Panc1 (cell line): Measurements from ENCODE around the gene GTF2H4. TPM values are rescaled to one million over a fixed set of nuclear protein-coding genes. Genes with fewer than 3 reads are reported as not detected.
"Not testable (repeated sequence)": the region's sequence is repeated elsewhere in the genome, so short reads cannot be mapped to it uniquely, and the experiment has no call there.

ENCODE experiments used
- ATAC-seq: fragments of 200-7000 bp; cut with Tn5 transposase; 2 replicates; pipeline ENCODE4 v1.9.1; 2020; ENCODE audit warnings: mild to moderate bottlenecking, moderate library complexity
- BruUV-seq: library from RNA; stranded (reverse); fragments of 400-500 nt; replicated peaks from 2 replicates; lab custom pipeline; 2021; lab: Mats Ljungman, UMichigan
- CTCF ChIA-PET: fragments of 300-600 bp; sonication (Branson Sonifier 250); formaldehyde crosslinking; loops from one replicate; lab custom pipeline; 2022; ENCODE audit warnings: antibody characterized with exemption; lab: Charles Lee
- POLR2A ChIA-PET: fragments of 300-600 bp; sonication (Branson Sonifier 250); formaldehyde crosslinking; loops from one replicate; lab custom pipeline; 2022; ENCODE audit warnings: antibody characterized with exemption; lab: Charles Lee
- DNase-seq: peaks from one replicate; pipeline ENCODE4 v3.0.0-alpha.2; 2010; ENCODE audit warnings: low read depth, low spot score
- H3K27ac ChIP-seq: 2 replicates; pipeline ENCODE4 v1.5.1; 2011; ENCODE audit warnings: mild to moderate bottlenecking, low read length, inconsistent platforms
- H3K27me3 ChIP-seq: fragments of 200-500 bp; sonication (Bioruptor generic); 2 replicates; pipeline ENCODE4 v1.6.0; 2014; ENCODE audit warnings: low read length, inconsistent platforms; ENCODE audit not compliant: control insufficient read depth, insufficient read depth
- H3K36me3 ChIP-seq: fragments of 200-500 bp; sonication (Bioruptor generic); 2 replicates; pipeline ENCODE4 v1.5.1; 2014; ENCODE audit warnings: inconsistent platforms, mild to moderate bottlenecking, low read length, moderate library complexity; ENCODE audit not compliant: control insufficient read depth, insufficient read depth
- H3K4me1 ChIP-seq: 2 replicates; pipeline ENCODE4 v1.5.1; 2011; ENCODE audit warnings: inconsistent platforms, mild to moderate bottlenecking, low read length, moderate library complexity; ENCODE audit not compliant: control insufficient read depth, insufficient read depth
- H3K4me3 ChIP-seq, 2 experiments: 2 replicates each; pipeline ENCODE4 v1.5.1; 2011 to 2012; ENCODE audit warnings: low read depth in 2 of 2, low read length in 2 of 2, mild to moderate bottlenecking in 2 of 2, inconsistent platforms in 1 of 2, moderate library complexity in 1 of 2
- H3K9me3 ChIP-seq: fragments of 200-500 bp; sonication (Bioruptor generic); 2 replicates; pipeline ENCODE4 v1.5.1; 2014; ENCODE audit warnings: low read depth, mild to moderate bottlenecking, inconsistent platforms, low read length, moderate library complexity; ENCODE audit not compliant: control insufficient read depth, insufficient read depth
- POLR2AphosphoS5 ChIP-seq: IDR thresholded peaks from 2 replicates; pipeline ENCODE4 v1.6.1; 2012; ENCODE audit warnings: mild to moderate bottlenecking, low read depth, low read length, moderate library complexity
- SIN3A ChIP-seq: IDR thresholded peaks from 2 replicates; pipeline ENCODE4 v1.6.1; 2012; ENCODE audit warnings: low read depth, mild to moderate bottlenecking, low read length, moderate library complexity, borderline replicate concordance; ENCODE audit not compliant: insufficient read depth
- TCF7L2 ChIP-seq: IDR thresholded peaks from 2 replicates; pipeline ENCODE4 v1.6.1; 2011; ENCODE audit warnings: mild to moderate bottlenecking, low read depth, low read length, inconsistent platforms
- in situ Hi-C: cut with HindIII; loops from 2 replicates; pipeline ENCODE4 v1.10.0; 2016; ENCODE audit warnings: low sequenced_read_pairs, low pct_unique_long_range_greater_than_20kb
- intact Hi-C: fragments of 100-400 bp; cut with micrococcal nuclease; formaldehyde crosslinking; loops from one replicate; pipeline ENCODE4 v1.10.0; 2022; ENCODE audit not compliant: unreplicated experiment
- total RNA-seq: library from RNA; stranded (reverse); gene quantifications from one replicate; pipeline ENCODE4 v1.2.1, GENCODE V29; 2021; ENCODE audit not compliant: unreplicated experiment
- TF ChIP-seq, protein P1 (sequence below): fragments of 450-650 bp; IDR thresholded peaks from 2 replicates; pipeline ENCODE4 v1.5.1; 2017; ENCODE audit warnings: mild to moderate bottlenecking
- TF ChIP-seq, protein P2 (sequence below), 2 experiments: IDR thresholded peaks; 2 replicates each; pipeline ENCODE4 v1.6.1; 2011 to 2012; ENCODE audit warnings: low read depth in 2 of 2, control low read depth in 1 of 2, low read length in 1 of 2, mild to moderate bottlenecking in 1 of 2, moderate library complexity in 1 of 2; ENCODE audit not compliant: insufficient read depth in 1 of 2

GTF2H4 gene
- total RNA-seq, 1 experiment from 2014 or later = 27.5 TPM

DNA sequence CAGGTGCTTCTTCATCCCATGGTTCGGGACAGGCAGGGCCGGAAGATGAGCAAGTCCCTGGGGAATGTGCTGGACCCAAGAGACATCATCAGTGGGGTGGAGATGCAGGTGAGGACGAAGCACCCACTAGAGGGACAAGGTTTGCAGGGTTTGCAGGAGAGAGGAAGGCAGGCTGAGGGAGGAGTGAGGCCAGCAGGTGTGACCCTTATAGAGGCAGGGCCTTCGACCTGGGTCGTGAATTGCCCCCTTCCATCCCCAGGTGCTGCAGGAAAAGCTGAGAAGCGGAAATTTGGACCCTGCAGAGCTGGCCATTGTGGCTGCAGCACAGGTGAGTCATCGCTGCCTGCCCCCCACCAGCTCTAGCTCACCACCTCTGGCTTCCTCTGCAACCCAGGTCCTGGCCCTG, 14.4 kb downstream of the GTF2H4 start:
- in situ Hi-C loops = no loop called here
- TF ChIP-seq, protein P1, sequence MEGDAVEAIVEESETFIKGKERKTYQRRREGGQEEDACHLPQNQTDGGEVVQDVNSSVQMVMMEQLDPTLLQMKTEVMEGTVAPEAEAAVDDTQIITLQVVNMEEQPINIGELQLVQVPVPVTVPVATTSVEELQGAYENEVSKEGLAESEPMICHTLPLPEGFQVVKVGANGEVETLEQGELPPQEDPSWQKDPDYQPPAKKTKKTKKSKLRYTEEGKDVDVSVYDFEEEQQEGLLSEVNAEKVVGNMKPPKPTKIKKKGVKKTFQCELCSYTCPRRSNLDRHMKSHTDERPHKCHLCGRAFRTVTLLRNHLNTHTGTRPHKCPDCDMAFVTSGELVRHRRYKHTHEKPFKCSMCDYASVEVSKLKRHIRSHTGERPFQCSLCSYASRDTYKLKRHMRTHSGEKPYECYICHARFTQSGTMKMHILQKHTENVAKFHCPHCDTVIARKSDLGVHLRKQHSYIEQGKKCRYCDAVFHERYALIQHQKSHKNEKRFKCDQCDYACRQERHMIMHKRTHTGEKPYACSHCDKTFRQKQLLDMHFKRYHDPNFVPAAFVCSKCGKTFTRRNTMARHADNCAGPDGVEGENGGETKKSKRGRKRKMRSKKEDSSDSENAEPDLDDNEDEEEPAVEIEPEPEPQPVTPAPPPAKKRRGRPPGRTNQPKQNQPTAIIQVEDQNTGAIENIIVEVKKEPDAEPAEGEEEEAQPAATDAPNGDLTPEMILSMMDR = no peak
- TF ChIP-seq, protein P2, sequence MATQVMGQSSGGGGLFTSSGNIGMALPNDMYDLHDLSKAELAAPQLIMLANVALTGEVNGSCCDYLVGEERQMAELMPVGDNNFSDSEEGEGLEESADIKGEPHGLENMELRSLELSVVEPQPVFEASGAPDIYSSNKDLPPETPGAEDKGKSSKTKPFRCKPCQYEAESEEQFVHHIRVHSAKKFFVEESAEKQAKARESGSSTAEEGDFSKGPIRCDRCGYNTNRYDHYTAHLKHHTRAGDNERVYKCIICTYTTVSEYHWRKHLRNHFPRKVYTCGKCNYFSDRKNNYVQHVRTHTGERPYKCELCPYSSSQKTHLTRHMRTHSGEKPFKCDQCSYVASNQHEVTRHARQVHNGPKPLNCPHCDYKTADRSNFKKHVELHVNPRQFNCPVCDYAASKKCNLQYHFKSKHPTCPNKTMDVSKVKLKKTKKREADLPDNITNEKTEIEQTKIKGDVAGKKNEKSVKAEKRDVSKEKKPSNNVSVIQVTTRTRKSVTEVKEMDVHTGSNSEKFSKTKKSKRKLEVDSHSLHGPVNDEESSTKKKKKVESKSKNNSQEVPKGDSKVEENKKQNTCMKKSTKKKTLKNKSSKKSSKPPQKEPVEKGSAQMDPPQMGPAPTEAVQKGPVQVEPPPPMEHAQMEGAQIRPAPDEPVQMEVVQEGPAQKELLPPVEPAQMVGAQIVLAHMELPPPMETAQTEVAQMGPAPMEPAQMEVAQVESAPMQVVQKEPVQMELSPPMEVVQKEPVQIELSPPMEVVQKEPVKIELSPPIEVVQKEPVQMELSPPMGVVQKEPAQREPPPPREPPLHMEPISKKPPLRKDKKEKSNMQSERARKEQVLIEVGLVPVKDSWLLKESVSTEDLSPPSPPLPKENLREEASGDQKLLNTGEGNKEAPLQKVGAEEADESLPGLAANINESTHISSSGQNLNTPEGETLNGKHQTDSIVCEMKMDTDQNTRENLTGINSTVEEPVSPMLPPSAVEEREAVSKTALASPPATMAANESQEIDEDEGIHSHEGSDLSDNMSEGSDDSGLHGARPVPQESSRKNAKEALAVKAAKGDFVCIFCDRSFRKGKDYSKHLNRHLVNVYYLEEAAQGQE (IDR thresholded peaks at IDR 0.05; ENCODE audit: insufficient read depth in 1 of 2, low read depth in 2 of 2, low read length in 1 of 2) = no peak
- no peak for TF ChIP-seq POLR2AphosphoS5
- TF ChIP-seq TCF7L2 = no peak
- no peak for TF ChIP-seq SIN3A
- H3K9me3 ChIP-seq = no peaks in the 10 kb centered on the region
- H3K36me3 ChIP-seq = no peaks in the 10 kb centered on the region; the same call in 1 of the 2 replicates
- no peak overlapping the region for H3K4me3 ChIP-seq
- no peak for DNase-seq
- H3K27ac ChIP-seq = no peak overlapping the region
- no peaks in the 10 kb centered on the region for H3K4me1 ChIP-seq
- intact Hi-C loops = no loop called here
- BruUV-seq = no TSS peak
- ChIA-PET CTCF (no interaction called here), POLR2A (no interaction called here)
- H3K27me3 ChIP-seq = no peaks in the 10 kb centered on the region
- no peak for ATAC-seq

DNA sequence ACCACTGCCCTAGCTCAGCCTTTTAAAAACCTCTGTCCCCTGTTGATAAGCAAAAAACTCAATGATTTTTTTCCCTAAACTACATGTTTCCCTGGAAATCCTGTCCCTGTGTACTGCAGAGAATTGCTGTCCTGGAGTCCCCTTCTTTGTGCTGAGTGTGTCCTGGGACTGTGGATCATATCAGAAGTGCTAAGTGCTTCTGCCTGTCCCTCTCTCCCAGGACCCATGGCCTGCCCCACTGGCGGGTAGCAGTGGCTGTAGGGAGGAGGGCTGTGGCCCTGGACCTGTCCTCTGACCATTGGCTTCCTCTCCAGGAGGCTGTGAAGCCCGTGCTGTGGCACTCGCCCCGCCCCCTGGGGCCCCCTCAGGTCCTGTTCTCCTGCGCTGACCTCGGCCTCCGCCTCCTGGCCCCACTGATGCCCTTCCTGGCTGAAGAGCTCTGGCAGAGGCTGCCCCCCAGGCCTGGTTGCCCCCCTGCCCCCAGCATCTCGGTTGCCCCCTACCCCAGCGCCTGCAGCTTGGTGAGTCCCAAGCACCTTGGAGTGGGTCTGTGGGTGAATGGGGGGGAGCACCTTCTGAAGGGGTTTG, 16.1 kb downstream of the GTF2H4 start:
- H3K36me3 ChIP-seq, POLR2A ChIA-PET: not testable (repeated sequence)

DNA sequence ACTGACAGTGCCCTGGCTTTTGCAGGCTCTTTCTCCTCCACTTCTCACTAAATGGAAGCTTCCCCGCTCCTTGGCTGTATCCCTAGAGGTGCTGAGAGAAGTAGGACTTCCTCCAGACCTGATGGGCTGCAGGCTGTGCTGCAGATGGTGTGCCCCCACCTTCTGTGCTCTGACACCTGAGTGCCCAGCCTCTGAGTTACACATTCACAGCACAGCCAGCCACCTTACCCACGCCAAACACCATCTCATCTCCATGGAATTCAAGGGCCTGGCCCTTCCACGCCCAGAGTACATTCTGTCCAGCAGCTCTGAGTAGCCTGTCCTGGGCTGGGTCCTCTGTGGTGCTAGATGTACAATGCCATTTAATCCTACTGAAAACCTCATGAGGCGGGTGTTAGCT, 18.6 kb downstream of the GTF2H4 start:
- intact Hi-C loops = no loop called here
- no peaks in the 10 kb centered on the region for H3K27me3 ChIP-seq
- no TSS peak for BruUV-seq
- ATAC-seq (no peak), DNase-seq (no peak)
- POLR2A ChIA-PET = no interaction called here
- TF ChIP-seq POLR2AphosphoS5 (no peak), TCF7L2 (no peak), SIN3A (no peak)
- TF ChIP-seq, protein P1 = no peak
- TF ChIP-seq, protein P2 (IDR thresholded peaks at IDR 0.05; ENCODE audit: insufficient read depth in 1 of 2, low read depth in 2 of 2, low read length in 1 of 2) = no peak
- 0 out of 2 replicates have a peak, but pooled peaks cover 3% of the 10 kb centered on the region for H3K9me3 ChIP-seq
- no peaks in the 10 kb centered on the region for H3K36me3 ChIP-seq
- CTCF ChIA-PET = no interaction called here
- H3K27ac ChIP-seq = no peak overlapping the region
- in situ Hi-C loops = no loop called here
- no peaks in the 10 kb centered on the region for H3K4me1 ChIP-seq
- no peak overlapping the region for H3K4me3 ChIP-seq

More for the DNA sequence above, 16.1 kb downstream of the GTF2H4 start:
- DNase-seq, H3K27me3 ChIP-seq, H3K27ac ChIP-seq, H3K4me3 ChIP-seq, BruUV-seq, H3K9me3 ChIP-seq, in situ Hi-C loops, H3K4me1 ChIP-seq, ATAC-seq, intact Hi-C loops: not testable (repeated sequence)
- CTCF ChIA-PET = interaction anchor here (1.1 kb wide), 1 partner anchor 163 kb away, joined by 3 read pairs; no protein-coding TSS in a partner anchor
